ENCODE data around the gene DUSP10.

The DUSP10 gene

GRCh38 chr1:221727146-221728036, 14.5 kb downstream of the DUSP10 start:
- Histone ChIP-seq H3K27me3 (ENCODE audit: control insufficient read depth, insufficient read depth, low read length) (no peaks in the 10 kb centered on the region), H3K4me3 (ENCODE audit: low read length) (no peak overlapping the region), H3K4me1 (ENCODE audit: control insufficient read depth, low read depth, low read length) (no peaks in the 10 kb centered on the region), H3K27ac (ENCODE audit: low read length) (no peak overlapping the region), H3K9ac (ENCODE audit: low read length) (no peak overlapping the region), H3K9me3 (ENCODE audit: control insufficient read depth, low read depth, low read length) (peaks cover 13% of the 10 kb centered on the region), H3K36me3 (ENCODE audit: control insufficient read depth, low read depth, low read length) (no peaks in the 10 kb centered on the region)

DNA sequence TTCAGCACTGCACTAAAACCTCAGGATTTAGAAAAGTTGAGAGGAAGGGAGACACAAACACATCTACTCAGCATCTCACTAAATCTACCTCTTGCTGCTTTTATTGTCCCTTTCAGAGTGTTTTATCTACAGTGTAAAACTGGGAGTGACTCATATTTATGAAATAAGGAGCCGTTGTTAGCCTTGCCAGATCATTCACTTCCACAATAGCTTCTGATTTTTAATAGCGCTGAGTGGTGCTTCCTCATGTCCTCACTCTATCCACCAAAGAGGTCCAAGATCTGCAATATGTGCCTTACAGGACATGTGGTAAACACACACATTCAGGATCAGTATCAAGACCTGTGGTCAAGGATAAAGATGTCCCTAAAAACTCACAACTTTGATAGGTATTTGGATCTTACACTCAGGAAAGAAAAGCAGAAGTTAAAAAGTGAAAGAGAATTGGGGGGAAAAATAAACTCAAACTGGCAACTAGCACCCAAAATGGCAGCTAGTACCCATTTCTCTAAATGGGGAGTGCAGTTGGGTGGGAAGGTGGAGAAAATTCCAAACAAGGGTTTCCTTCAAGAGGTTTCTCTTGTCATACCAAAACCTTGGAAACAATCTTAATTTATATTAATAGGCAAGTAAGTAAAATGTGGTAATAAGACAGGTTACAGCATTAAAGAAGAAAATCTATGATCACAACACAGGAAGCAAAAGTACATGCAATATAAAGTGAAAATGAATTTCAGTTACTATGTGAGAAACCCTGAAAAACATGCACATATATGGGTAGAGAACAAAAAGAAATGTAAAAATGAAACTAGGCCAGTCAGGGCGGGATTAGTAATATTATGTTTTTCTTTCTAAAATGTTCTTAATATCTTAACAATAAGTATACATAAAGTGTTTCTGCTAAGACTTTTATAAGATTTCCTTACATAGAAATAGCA, 15.9 kb downstream of the DUSP10 start:
- no peaks in the 10 kb centered on the region for H3K36me3 ChIP-seq (ENCODE audit: control insufficient read depth, low read depth, low read length)
- peaks cover 13% of the 10 kb centered on the region for H3K9me3 ChIP-seq (ENCODE audit: control insufficient read depth, low read depth, low read length)
- no peak overlapping the region for H3K27ac ChIP-seq (ENCODE audit: low read length)
- H3K9ac ChIP-seq (ENCODE audit: low read length), result no peak overlapping the region
- H3K4me1 ChIP-seq (ENCODE audit: control insufficient read depth, low read depth, low read length), result no peaks in the 10 kb centered on the region
- H3K4me3 ChIP-seq (ENCODE audit: low read length), result no peak overlapping the region
- H3K27me3 ChIP-seq (ENCODE audit: control insufficient read depth, insufficient read depth, low read length), result no peaks in the 10 kb centered on the region

- Histone ChIP-seq H3K27ac (ENCODE audit: low read length) (no peak overlapping the region), H3K4me1 (ENCODE audit: control insufficient read depth, low read depth, low read length) (no peaks in the 10 kb centered on the region), H3K9me3 (ENCODE audit: control insufficient read depth, low read depth, low read length) (peaks cover 13% of the 10 kb centered on the region), H3K9ac (ENCODE audit: low read length) (no peak overlapping the region), H3K27me3 (ENCODE audit: control insufficient read depth, insufficient read depth, low read length) (no peaks in the 10 kb centered on the region), H3K36me3 (ENCODE audit: control insufficient read depth, low read depth, low read length) (no peaks in the 10 kb centered on the region), H3K4me3 (ENCODE audit: low read length) (no peak overlapping the region)
Observed at GRCh38 chr1:221724931-221725605, 16.8 kb downstream of the DUSP10 start.

DNA sequence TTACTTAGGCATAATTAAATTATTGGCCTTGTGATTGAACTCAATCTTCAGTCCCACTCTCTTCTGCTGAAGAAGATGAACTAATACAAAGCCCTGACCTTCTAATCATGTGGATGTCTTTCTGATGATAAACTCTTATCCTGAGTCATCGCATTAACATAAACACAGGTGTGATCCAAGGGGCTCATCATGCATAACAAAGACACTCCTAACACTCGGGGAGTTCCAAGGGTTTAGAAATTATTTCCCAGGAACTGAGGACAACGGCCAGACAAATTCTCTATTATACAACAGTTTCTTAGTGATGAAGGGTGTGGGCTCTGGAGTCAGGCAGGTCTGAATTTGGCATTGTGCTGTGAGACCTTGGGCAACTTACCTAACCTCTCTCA, 18.0 kb downstream of the DUSP10 start:
- Histone ChIP-seq H3K4me3 (ENCODE audit: low read length) (no peak overlapping the region), H3K9me3 (ENCODE audit: control insufficient read depth, low read depth, low read length) (peaks cover 13% of the 10 kb centered on the region), H3K27me3 (ENCODE audit: control insufficient read depth, insufficient read depth, low read length) (peaks cover 1% of the 10 kb centered on the region), H3K36me3 (ENCODE audit: control insufficient read depth, low read depth, low read length) (no peaks in the 10 kb centered on the region), H3K27ac (ENCODE audit: low read length) (no peak overlapping the region), H3K9ac (ENCODE audit: low read length) (no peak overlapping the region), H3K4me1 (ENCODE audit: control insufficient read depth, low read depth, low read length) (peaks cover 6% of the 10 kb centered on the region)

- H3K9ac ChIP-seq (ENCODE audit: low read length), result no peak overlapping the region
- H3K4me3 ChIP-seq (ENCODE audit: low read length), result no peak overlapping the region
- H3K27ac ChIP-seq (ENCODE audit: low read length), result no peak overlapping the region
- H3K4me1 ChIP-seq (ENCODE audit: control insufficient read depth, low read depth, low read length), result peaks cover 12% of the 10 kb centered on the region
- no peaks in the 10 kb centered on the region for H3K36me3 ChIP-seq (ENCODE audit: control insufficient read depth, low read depth, low read length)
- H3K27me3 ChIP-seq (ENCODE audit: control insufficient read depth, insufficient read depth, low read length), result peaks cover 7% of the 10 kb centered on the region
- H3K9me3 ChIP-seq (ENCODE audit: control insufficient read depth, low read depth, low read length), result peaks cover 13% of the 10 kb centered on the region
Observed at GRCh38 chr1:221723018-221723847, 18.7 kb downstream of the DUSP10 start.

DNA sequence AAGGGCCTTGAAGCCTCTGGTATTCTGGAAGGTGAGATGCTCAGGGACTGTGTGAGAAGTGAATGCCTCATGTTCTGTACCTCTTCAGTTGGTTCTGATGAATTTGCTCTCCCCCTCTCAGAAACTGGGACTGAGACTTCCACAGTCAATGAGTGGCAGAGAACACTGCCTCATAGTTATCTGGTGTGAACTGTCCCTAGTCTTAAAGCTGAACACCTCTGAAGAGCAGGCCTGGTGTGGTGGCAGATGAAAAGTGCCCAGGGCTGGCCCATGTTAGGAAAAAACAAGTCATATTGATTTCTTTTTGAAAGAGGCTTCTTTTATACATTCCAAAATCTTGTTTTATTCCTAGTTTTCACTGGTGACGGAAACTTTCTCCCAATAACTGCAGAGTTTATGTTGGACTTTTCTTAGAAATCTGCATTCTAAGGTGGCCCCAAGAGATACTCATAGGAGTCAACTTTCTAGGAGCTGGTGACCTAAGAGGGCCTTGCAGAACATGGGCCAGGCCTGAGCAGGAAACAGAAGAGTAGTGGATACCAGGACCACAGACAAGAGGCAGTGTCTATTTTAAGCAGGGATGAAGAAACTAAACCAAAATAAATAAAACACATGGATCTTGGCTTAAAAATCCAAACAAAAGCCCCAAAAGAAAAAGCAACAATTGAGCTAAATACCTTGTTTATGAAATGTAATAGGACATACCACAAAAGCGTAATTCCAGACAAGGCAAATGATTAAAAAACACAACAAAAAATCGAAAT, 19.5 kb downstream of the DUSP10 start:
- Histone ChIP-seq H3K36me3 (ENCODE audit: control insufficient read depth, low read depth, low read length) (no peaks in the 10 kb centered on the region), H3K27ac (ENCODE audit: low read length) (no peak overlapping the region), H3K4me3 (ENCODE audit: low read length) (no peak overlapping the region), H3K27me3 (ENCODE audit: control insufficient read depth, insufficient read depth, low read length) (peaks cover 13% of the 10 kb centered on the region), H3K9me3 (ENCODE audit: control insufficient read depth, low read depth, low read length) (peaks cover 13% of the 10 kb centered on the region), H3K4me1 (ENCODE audit: control insufficient read depth, low read depth, low read length) (peaks cover 17% of the 10 kb centered on the region), H3K9ac (ENCODE audit: low read length) (no peak overlapping the region)

DNA sequence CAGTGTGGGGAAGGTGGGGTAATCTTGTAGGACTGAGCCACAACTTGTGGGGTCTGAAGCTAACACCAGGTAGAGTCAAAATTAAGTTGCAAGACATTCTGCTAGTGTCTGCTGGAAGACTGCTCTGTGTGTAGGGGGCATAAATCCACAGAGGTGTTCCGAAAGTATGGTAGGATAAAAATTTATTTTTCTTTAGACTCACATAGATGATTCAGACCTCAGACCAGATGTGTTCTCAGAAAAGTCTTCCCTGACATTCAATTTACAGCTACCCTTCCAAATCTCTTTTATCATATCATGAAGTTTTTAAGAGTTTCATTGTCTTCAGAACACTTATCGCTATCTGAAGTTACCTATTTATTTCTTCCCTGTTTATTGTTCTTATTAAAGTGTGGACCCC, 21.3 kb downstream of the DUSP10 start:
- Histone ChIP-seq H3K4me3 (ENCODE audit: low read length) (no peak overlapping the region), H3K4me1 (ENCODE audit: control insufficient read depth, low read depth, low read length) (peaks cover 36% of the 10 kb centered on the region), H3K9me3 (ENCODE audit: control insufficient read depth, low read depth, low read length) (peaks cover 13% of the 10 kb centered on the region), H3K9ac (ENCODE audit: low read length) (no peak overlapping the region), H3K27me3 (ENCODE audit: control insufficient read depth, insufficient read depth, low read length) (peaks cover 30% of the 10 kb centered on the region), H3K27ac (ENCODE audit: low read length) (no peak overlapping the region), H3K36me3 (ENCODE audit: control insufficient read depth, low read depth, low read length) (no peaks in the 10 kb centered on the region)

DNA sequence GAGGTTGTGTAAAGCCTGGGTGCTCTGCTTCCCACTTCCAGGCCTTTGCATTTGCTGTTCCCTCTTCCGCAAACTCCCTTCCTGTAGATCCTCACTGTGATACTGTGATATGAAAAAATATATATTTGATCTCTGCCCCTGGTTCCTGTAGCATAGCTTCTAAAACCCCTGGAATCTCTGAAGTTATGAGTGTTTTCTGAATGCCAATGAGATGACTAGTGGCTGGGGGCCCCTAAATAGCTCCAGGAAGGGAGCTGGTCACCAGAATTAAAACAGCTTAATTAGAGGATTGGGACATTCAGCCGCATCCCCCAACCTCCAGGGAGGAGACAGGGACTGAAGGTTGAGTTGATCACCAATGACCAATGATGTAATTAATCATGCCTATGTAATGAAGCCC, 21.9 kb downstream of the DUSP10 start:
- Histone ChIP-seq H3K36me3 (ENCODE audit: control insufficient read depth, low read depth, low read length) (no peaks in the 10 kb centered on the region), H3K4me1 (ENCODE audit: control insufficient read depth, low read depth, low read length) (peaks cover 40% of the 10 kb centered on the region), H3K4me3 (ENCODE audit: low read length) (no peak overlapping the region), H3K27ac (ENCODE audit: low read length) (no peak overlapping the region), H3K9me3 (ENCODE audit: control insufficient read depth, low read depth, low read length) (peaks cover 13% of the 10 kb centered on the region), H3K27me3 (ENCODE audit: control insufficient read depth, insufficient read depth, low read length) (peaks cover 30% of the 10 kb centered on the region), H3K9ac (ENCODE audit: low read length) (no peak overlapping the region)

GRCh38 chr1:221719278-221719597, 22.7 kb downstream of the DUSP10 start:
- Histone ChIP-seq H3K9ac (ENCODE audit: low read length) (no peak overlapping the region), H3K4me3 (ENCODE audit: low read length) (no peak overlapping the region), H3K27ac (ENCODE audit: low read length) (no peak overlapping the region), H3K4me1 (ENCODE audit: control insufficient read depth, low read depth, low read length) (peaks cover 47% of the 10 kb centered on the region), H3K27me3 (ENCODE audit: control insufficient read depth, insufficient read depth, low read length) (peaks cover 30% of the 10 kb centered on the region), H3K36me3 (ENCODE audit: control insufficient read depth, low read depth, low read length) (no peaks in the 10 kb centered on the region), H3K9me3 (ENCODE audit: control insufficient read depth, low read depth, low read length) (peaks cover 13% of the 10 kb centered on the region)
